Caco-2 (cell line): Measurements from ENCODE around the gene GPATCH2. TPM values are rescaled to one million over a fixed set of nuclear protein-coding genes. Genes with fewer than 3 reads are reported as not detected.

Source experiments
- BruUV-seq: library from RNA; stranded (reverse); fragments of 400-500 nt; replicated peaks from 2 replicates; lab custom pipeline; 2021; lab: Mats Ljungman, UMichigan
- CTCF ChIA-PET: fragments of 300-600 bp; sonication (Branson Sonifier 250); formaldehyde crosslinking; loops from one replicate; lab custom pipeline; 2022; ENCODE audit warnings: antibody characterized with exemption; lab: Charles Lee
- POLR2A ChIA-PET: fragments of 300-600 bp; sonication (Branson Sonifier 250); formaldehyde crosslinking; loops from one replicate; lab custom pipeline; 2022; ENCODE audit warnings: antibody characterized with exemption; lab: Charles Lee
- DNase-seq, 2 experiments: peaks; one replicate each; pipeline versions ENCODE4 v3.0.0 to v3.0.0-alpha.2; 2020 to 2022
- H3K27me3 ChIP-seq: replicated peaks from 2 replicates; pipeline ENCODE4 v1.6.0; 2011; ENCODE audit warnings: low read length; ENCODE audit not compliant: control insufficient read depth, insufficient read depth
- H3K36me3 ChIP-seq: 2 replicates; pipeline ENCODE4 v1.5.1; 2011; ENCODE audit warnings: low read length; ENCODE audit not compliant: control insufficient read depth, insufficient read depth
- H3K4me1 ChIP-seq: fragments of 250-450 bp; sonication (Bioruptor Pico); 2 replicates; pipeline ENCODE4 v1.5.1; 2020; ENCODE audit warnings: mild to moderate bottlenecking
- H3K4me3 ChIP-seq: 2 replicates; pipeline ENCODE4 v1.5.1; 2011; ENCODE audit warnings: low read depth, mild to moderate bottlenecking, control low read depth, low read length
- H3K9me3 ChIP-seq: fragments of 250-450 bp; sonication (Bioruptor Pico); 2 replicates; pipeline ENCODE4 v1.5.1; 2020; ENCODE audit warnings: mild to moderate bottlenecking, moderate library complexity
- H3K27ac Mint-ChIP-seq: one replicate; pipeline ENCODE4 v1.8.0; 2022; ENCODE audit warnings: mixed read lengths; ENCODE audit not compliant: unreplicated experiment
- H3K27me3 Mint-ChIP-seq: one replicate; pipeline ENCODE4 v1.8.0; 2022; ENCODE audit warnings: mixed read lengths; ENCODE audit not compliant: insufficient read depth, unreplicated experiment
- H3K36me3 Mint-ChIP-seq: one replicate; pipeline ENCODE4 v1.8.0; 2022; ENCODE audit warnings: mild to moderate bottlenecking, mixed read lengths; ENCODE audit not compliant: insufficient read depth, unreplicated experiment
- H3K4me1 Mint-ChIP-seq: one replicate; pipeline ENCODE4 v1.8.0; 2022; ENCODE audit warnings: low read depth, mixed read lengths; ENCODE audit not compliant: unreplicated experiment
- H3K4me3 Mint-ChIP-seq: one replicate; pipeline ENCODE4 v1.8.0; 2022; ENCODE audit warnings: mild to moderate bottlenecking, moderate library complexity, mixed read lengths; ENCODE audit not compliant: unreplicated experiment
- H3K9me3 Mint-ChIP-seq: one replicate; pipeline ENCODE4 v1.8.0; 2022; ENCODE audit warnings: mixed read lengths; ENCODE audit not compliant: unreplicated experiment
- intact Hi-C: fragments of 100-400 bp; cut with micrococcal nuclease; formaldehyde crosslinking; loops from one replicate; pipeline ENCODE4 v1.10.0; 2022; ENCODE audit not compliant: unreplicated experiment
- total RNA-seq: library from RNA; stranded (reverse); gene quantifications from 2 replicates; pipeline ENCODE4 v1.2.3, GENCODE V29; 2022
- TF ChIP-seq, protein P1 (sequence below), 2 experiments: fragments of 200-600 bp in 1 of 2; IDR thresholded peaks; 1 replicate in 1 of 2; 2 replicates in 1 of 2; pipeline versions ENCODE4 v1.5.1 to v1.8.0; 2011 to 2022; ENCODE audit warnings: antibody characterized with exemption in 1 of 2, control low read depth in 1 of 2, inconsistent platforms in 1 of 2, low read depth in 1 of 2, low read length in 1 of 2, mild to moderate bottlenecking in 1 of 2, moderate library complexity in 1 of 2; ENCODE audit not compliant: insufficient read depth in 1 of 2, severe bottlenecking in 1 of 2, unreplicated experiment in 1 of 2

Gene GPATCH2
- total RNA-seq, 1 experiment from 2014 or later = 13.2 TPM

DNA sequence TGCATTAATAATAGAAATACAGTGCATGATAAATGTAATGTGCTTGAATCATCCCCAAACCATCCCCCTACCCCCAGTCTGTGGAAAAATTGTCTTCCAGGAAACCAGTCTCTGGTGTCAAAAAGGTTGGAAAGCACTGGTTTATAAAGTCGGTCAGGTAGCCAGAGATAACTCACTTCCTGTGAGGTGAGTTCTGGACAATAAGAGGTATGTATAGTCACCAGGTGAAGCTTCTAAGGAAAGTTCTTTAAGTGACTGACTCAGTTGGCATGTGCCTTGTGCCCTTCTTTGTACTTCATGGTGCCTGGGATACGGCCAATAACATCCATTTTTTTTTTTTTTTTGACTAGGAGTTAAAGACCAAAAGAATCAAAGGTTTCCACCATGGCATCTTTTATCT is 103.7 kb downstream of the GPATCH2 start:
- intact Hi-C loops = no loop called here
- no TSS peak for BruUV-seq

DNA sequence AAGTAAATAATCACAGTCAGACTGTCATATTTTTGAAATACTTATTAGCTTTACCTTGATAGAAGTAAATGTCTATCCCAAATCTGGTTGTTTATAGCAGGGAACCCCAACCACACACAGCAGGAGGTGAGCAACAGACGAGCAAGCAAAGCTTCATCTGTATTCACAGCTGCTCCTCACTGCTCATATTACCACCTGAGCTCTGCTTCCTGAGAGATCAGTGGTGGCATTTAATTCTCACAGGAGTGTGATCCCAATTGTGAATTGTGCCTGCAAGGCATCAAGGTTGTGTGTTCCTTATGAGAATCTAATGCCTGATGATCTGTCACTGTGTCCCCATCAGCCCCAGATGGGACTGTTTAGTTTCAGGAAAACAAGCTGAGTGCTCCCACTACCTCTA is 104.3 kb downstream of the GPATCH2 start:
- POLR2A ChIA-PET = no interaction called here
- CTCF ChIA-PET = no interaction called here

More for the DNA sequence above, 103.7 kb downstream of the GPATCH2 start:
- DNase-seq = no peak
- no peak overlapping the region for H3K27ac Mint-ChIP-seq
- no peak overlapping the region for H3K4me3 Mint-ChIP-seq
- no peaks in the 10 kb centered on the region for H3K27me3 ChIP-seq
- H3K4me1 ChIP-seq = no peaks in the 10 kb centered on the region
- H3K36me3 Mint-ChIP-seq = no peaks in the 10 kb centered on the region
- no peak overlapping the region for H3K4me3 ChIP-seq
- ChIA-PET CTCF (no interaction called here), POLR2A (no interaction called here)
- peaks cover 9% of the 10 kb centered on the region for H3K9me3 Mint-ChIP-seq
- H3K27me3 Mint-ChIP-seq = no peaks in the 10 kb centered on the region
- TF ChIP-seq, protein P1, sequence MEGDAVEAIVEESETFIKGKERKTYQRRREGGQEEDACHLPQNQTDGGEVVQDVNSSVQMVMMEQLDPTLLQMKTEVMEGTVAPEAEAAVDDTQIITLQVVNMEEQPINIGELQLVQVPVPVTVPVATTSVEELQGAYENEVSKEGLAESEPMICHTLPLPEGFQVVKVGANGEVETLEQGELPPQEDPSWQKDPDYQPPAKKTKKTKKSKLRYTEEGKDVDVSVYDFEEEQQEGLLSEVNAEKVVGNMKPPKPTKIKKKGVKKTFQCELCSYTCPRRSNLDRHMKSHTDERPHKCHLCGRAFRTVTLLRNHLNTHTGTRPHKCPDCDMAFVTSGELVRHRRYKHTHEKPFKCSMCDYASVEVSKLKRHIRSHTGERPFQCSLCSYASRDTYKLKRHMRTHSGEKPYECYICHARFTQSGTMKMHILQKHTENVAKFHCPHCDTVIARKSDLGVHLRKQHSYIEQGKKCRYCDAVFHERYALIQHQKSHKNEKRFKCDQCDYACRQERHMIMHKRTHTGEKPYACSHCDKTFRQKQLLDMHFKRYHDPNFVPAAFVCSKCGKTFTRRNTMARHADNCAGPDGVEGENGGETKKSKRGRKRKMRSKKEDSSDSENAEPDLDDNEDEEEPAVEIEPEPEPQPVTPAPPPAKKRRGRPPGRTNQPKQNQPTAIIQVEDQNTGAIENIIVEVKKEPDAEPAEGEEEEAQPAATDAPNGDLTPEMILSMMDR (IDR thresholded peaks at IDR 0.05; ENCODE audit: insufficient read depth in 1 of 2, low read depth in 1 of 2, low read length in 1 of 2, severe bottlenecking in 1 of 2, unreplicated experiment in 1 of 2) = no peak
- no peaks in the 10 kb centered on the region for H3K4me1 Mint-ChIP-seq
- H3K9me3 ChIP-seq = no peaks in the 10 kb centered on the region
- no peaks in the 10 kb centered on the region for H3K36me3 ChIP-seq

DNA sequence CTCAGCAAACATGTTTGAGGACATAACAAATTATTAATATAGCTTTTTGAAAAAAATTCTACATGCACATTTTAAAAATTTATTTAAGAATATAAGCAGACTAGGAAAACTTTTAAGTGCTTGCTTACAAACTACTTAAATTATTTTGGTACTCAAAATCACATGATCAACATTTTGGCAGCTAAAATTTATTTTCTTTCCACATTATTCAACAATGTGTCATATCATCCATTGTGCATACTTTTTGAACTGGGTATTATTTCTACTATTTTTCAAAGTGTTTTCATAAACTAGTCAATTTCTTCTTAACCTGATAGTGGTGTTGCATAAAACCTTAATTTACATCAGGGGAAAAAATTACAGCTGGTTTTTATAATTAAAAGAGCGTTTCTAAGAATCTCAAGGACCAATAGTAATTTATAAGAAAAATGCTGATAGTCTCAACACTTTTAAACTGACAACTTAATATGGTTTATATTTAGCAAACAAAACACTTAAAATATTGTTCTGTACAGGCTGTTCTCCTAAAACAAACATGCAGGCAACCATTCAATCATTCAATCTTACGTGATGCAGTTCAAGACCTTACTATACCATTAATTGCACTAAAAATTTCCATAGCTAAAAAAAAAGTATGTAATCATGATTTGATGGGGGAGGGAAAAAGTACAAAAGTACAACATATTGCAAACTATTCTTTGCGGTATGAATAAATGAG is 105.0 kb downstream of the GPATCH2 start:
- Mint-ChIP-seq H3K27me3 (no peaks in the 10 kb centered on the region), H3K36me3 (no peaks in the 10 kb centered on the region), H3K4me3 (no peak overlapping the region), H3K9me3 (peaks cover 9% of the 10 kb centered on the region), H3K4me1 (no peaks in the 10 kb centered on the region), H3K27ac (no peak overlapping the region)
- H3K9me3 ChIP-seq = no peaks in the 10 kb centered on the region
- intact Hi-C loops = no loop called here
- ChIA-PET CTCF (no interaction called here), POLR2A (no interaction called here)
- no peaks in the 10 kb centered on the region for H3K27me3 ChIP-seq
- no peak overlapping the region for H3K4me3 ChIP-seq
- DNase-seq = no peak
- no TSS peak for BruUV-seq
- TF ChIP-seq, protein P1 (IDR thresholded peaks at IDR 0.05; ENCODE audit: insufficient read depth in 1 of 2, low read depth in 1 of 2, low read length in 1 of 2, severe bottlenecking in 1 of 2, unreplicated experiment in 1 of 2) = no peak
- no peaks in the 10 kb centered on the region for H3K36me3 ChIP-seq
- no peaks in the 10 kb centered on the region for H3K4me1 ChIP-seq

More for the DNA sequence above, 104.3 kb downstream of the GPATCH2 start:
- H3K9me3 ChIP-seq = no peaks in the 10 kb centered on the region
- no TSS peak for BruUV-seq
- DNase-seq = no peak
- H3K36me3 ChIP-seq = no peaks in the 10 kb centered on the region
- Mint-ChIP-seq H3K36me3 (no peaks in the 10 kb centered on the region), H3K4me3 (no peak overlapping the region), H3K9me3 (peaks cover 9% of the 10 kb centered on the region), H3K27ac (no peak overlapping the region), H3K27me3 (no peaks in the 10 kb centered on the region), H3K4me1 (no peaks in the 10 kb centered on the region)
- TF ChIP-seq, protein P1 (IDR thresholded peaks at IDR 0.05; ENCODE audit: insufficient read depth in 1 of 2, low read depth in 1 of 2, low read length in 1 of 2, severe bottlenecking in 1 of 2, unreplicated experiment in 1 of 2) = no peak
- intact Hi-C loops = no loop called here
- H3K4me1 ChIP-seq = no peaks in the 10 kb centered on the region
- H3K4me3 ChIP-seq = no peak overlapping the region
- no peaks in the 10 kb centered on the region for H3K27me3 ChIP-seq
